Head of caudate nucleus (tissue), 42 donors: ENCODE results near the gene ZMYND11.

Experiments used
- DNase-seq, 42 donors: peaks; one replicate each; pipeline versions ENCODE4 v3.0.0 to v3.0.0-alpha.2; 2020 to 2021; ENCODE audit warnings: mixed read lengths in 7 of 42
- intact Hi-C: fragments of 100-400 bp; cut with DNase I; formaldehyde crosslinking; loops from one replicate; pipeline ENCODE4 v1.15.0; 2022

ZMYND11 gene

DNA sequence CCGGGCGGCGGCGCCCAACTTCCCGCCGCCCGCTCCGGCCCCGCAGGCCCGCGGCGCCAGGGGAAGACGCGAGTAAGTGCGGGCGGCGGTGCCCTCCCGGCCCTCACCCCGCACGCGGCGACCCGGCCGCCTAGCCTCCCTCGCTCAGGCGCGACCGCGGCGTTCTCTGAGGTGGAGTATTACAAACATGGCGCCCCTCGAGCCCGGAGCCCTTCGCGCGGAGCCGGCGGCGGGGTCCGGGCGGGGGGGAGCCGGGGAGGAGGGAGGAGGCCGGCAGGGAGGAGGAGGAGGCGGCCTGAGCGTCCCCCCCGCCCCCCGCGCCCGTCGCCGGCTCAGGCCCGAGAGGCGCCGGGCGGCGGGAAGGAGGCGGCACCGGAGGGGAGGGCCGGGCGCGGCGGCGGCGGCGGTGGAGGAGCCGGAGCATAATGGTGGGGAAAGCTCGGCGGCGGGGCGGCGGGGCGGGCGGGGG lies at the start of gene ZMYND11:
ZMYND11 (plus strand) TSS at position 324 of the 469 bp plus-strand sequence. CDS start 44,558 bp downstream, outside the sequence.
- DNase-seq = peak in 41 of 42 donors; percentile 11 to 86 (median 68)
- intact Hi-C loops = no loop called here

DNA sequence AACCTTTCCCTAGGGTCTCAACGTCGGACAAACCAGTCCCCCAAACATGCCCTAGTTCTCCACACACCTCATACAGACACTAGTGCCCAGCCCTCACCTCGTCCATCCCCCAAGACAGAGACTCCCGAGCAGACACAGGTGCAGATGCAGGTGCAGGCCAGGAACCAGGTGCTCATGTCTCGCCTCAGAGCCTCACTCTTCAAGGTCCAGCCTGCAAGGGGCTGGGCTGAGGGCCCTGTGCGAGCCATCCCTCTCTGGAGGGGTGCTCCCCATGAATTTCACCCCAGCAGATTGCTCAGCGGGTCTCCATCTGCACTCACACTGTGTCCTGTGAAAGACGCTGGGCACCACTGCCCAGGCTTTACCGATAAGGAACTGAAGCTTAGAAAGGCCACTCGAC lies 49.2 kb upstream of the ZMYND11 start:
- DNase-seq = no peak
- intact Hi-C loops = no loop called here

DNA sequence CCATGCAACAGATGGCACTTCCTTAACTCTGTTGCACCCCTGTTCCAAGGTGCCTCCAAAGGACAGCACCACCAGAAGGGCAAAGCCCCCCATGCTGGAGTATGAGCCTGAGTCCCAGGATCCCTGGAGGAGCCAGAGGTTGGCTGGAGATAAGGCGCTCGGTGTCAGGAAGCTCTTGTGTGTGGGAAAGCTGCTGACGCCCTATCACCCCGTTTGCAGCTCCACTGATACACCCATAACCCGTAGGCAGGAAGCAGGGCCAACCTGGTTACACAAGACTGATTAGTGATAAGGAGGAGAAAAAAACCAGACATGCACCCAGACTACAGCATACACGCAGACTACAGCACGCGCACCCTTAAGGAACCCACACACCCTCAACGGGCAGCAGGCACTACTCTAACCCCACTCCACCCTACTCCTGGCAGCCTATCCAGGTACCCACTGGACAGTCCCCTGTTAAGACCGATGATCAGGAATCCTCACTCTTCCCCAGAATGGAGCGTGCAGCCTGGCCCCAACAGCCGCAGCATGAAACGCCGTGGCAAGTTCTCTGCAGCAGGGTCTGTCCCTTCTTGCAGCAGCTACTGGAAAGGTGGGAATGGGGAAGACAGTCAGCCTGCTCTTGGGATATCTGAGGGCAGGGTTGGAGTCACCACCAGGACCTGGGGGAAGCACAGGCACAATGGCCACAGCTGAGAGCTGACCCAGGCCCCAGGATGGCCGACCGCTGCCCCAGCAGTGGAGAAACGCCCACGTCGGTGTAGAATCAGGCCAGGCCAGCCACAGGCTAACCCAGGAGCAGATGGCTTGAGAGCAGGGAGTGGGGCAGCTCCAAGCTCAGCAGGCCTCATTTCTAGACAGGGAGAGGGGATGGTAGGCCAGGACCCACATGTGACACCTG lies 47.8 kb upstream of the ZMYND11 start:
- intact Hi-C loops = no loop called here

DNA sequence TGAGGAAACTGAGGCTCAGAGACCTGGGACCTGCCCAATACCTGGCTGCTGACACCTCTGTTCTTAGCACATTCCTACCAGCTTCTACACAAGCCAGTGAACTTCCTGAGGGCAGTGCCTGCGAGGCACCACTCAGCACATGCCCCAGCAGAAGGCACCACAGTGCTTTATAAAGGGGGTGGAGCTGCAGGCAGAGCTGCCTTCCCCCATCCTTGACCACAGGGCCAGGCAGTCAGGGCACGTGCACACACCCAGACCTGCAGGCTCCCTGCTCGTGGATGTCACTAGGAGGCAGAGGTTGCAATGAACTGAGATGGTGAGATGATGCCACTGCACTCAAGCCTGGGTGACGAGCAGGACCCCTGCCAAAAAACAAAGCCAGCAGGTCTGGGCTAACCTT lies 47.0 kb upstream of the ZMYND11 start:
- intact Hi-C loops = no loop called here
- no peak for DNase-seq

More for the DNA sequence above, 47.8 kb upstream of the ZMYND11 start:
- no peak for DNase-seq

DNA sequence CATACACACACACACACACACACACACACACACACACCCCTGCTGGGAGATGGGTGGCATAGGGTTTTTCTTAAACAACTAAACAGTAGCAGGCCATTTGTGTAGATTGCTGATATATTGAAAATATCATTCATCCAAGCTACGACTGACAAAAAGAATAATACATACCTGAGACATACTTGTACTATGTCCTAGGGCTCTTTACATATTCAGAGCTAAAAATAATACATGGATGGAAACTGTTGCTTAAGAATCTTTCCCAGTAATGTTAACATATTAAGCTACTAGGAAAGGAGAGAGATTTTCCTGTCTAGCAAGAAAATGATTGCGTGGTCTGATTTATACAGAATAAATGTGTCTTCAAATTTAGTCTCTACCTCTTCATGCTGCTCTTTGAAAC lies 46.0 kb upstream of the ZMYND11 start:
- intact Hi-C loops = no loop called here
- DNase-seq = no peak

DNA sequence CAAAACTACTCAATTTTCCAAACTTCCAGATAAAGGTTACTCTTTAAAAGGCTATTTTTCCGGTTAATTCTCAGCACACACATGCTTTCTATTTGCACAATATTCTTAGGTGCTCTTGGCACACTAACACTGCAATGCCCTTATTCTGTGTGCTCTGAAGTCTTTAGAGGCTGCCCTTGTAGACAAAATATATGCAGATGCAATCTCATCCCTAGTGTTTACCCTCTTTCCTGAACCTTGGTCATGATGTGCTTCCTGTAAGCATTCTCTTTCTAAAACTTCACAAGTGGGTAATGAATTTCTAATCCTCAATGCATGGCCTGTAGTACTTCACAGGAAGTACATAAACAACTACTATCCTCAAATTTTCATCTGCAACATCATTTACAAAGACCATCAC lies 45.1 kb upstream of the ZMYND11 start:
- DNase-seq = no peak
- intact Hi-C loops = no loop called here

DNA sequence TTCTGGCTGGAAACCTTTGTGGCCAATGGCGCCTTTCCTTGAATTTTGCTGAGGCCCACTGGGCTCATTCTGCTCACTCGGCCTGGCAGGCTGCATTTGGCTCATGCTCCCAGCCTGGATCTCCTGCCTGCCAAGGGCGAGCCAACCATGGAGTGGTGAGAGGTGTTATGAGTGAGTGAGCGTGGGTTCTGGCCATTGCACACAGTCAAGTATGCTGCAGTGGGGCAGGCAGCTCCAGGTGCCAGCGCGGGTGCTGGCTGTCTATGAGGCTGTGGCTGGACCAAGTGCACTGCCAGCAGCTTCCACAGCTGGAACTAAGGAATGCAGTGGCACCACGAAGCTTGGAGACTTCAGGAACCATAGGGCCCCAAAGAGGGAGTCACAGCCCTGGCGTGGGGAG lies 43.9 kb upstream of the ZMYND11 start:
- intact Hi-C loops = no loop called here
- DNase-seq = peak in 1 of 42 donors; percentile 29

DNA sequence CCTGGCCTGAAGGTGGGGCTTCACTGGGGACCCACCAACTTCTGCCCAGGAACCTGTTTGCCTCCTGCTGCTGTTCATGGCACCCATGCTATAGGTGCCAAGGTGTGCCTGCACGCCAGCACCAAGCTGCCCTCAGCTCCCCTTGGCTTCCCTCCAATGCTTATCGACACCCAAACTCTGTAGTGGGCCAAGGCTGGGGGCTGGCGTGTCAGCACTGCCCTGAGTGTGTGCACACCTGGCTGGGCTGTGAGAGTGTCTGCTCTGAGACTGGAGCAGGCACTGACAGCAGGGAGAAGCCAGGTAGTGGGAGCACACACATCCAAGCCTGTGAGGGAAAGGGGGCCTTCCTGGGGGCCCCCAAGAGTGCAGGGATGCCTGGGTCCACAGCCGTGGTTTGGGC lies 43.1 kb upstream of the ZMYND11 start:
- DNase-seq = no peak
- intact Hi-C loops = no loop called here

DNA sequence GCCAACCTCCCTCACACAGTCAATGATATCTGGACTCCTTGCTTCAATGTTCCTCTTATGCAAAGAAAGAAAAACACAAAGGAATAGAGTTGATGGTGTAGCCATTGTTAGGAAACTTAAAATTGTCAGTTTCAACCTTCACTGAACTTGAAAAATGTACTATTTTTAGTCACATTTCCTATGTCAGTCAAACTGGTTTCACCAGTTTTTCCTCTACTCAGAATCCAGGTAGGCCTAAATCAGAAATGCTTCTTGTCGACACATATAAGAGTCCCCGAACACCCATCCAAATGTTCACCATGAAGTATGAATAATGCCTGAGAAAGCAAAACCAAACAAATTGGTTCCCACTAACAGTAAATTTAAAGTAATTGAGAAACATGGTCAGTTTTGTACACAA lies 42.4 kb upstream of the ZMYND11 start:
- DNase-seq = no peak
- intact Hi-C loops = no loop called here

DNA sequence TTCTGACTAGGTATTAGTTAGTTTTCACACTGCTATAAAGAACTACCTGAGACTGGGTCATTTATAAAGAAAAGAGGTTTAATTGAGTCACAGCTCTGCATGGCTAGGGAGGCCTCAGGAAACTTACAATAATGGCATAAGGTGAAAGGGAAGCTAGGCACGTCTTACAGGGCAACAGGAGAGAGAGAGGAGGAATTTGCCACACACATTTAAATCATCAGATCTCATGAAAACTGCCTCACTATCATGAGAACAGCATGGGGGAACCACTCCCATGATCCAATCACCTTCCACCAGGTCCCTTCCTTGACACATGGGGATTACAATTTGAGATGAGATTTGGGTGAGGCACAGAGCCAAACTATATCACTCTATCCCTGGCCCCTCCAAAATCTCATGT lies 40.6 kb upstream of the ZMYND11 start:
- intact Hi-C loops = no loop called here
- DNase-seq = no peak

DNA sequence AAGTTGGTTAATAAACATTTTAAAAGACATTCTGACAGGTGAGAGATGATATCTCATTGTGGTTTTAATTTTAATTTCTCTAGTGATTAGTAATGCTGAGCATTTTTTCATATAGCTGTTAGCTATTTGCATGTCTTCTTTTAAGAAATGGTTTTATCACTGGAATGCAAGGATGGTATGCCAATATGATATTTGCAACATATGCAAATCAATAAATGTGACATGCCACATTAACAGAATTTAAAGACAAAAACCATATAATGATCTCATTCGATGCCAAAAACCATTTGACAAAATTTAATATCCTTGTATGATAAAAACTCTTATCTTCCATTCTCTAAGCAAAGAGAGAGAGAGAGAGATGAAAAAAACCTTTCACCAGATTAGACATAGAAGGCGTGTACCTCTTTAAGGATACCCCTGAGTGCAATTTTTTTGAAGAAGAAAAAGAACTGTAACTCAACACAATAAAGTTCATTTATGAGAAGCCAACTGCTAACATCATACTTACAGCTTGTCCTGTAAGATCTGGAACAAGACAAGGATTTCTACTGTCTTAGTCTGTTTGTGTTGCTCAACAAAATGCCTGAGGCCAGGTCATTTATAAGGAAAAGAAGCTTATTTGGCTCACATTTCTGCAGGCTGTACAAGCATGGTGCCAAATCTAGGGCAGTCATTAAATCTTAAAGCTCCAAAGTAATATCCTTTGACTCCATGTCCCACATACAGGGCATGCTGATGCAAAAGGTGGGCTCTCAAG lies 39.7 kb upstream of the ZMYND11 start:
- intact Hi-C loops = no loop called here
- no peak for DNase-seq

DNA sequence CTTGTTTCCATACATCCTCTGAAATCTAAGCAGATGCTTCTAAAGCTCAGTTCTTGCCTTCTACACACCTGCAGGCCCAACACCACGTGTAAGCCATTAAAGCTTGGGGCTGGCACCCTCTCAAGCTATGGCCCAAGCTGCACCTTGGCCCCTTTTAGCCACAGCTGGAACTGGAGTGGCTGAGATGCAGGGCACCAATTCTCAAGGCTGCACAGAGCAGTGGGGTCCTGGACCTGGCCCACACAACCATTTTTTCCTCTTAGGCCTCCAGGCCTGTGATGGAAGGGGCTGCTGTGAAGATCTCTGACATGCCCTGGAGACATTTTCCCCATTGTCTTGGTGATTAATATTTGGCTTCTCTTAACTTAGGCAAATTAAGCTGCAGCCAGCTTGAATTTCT lies 38.8 kb upstream of the ZMYND11 start:
- intact Hi-C loops = no loop called here
- no peak for DNase-seq

DNA sequence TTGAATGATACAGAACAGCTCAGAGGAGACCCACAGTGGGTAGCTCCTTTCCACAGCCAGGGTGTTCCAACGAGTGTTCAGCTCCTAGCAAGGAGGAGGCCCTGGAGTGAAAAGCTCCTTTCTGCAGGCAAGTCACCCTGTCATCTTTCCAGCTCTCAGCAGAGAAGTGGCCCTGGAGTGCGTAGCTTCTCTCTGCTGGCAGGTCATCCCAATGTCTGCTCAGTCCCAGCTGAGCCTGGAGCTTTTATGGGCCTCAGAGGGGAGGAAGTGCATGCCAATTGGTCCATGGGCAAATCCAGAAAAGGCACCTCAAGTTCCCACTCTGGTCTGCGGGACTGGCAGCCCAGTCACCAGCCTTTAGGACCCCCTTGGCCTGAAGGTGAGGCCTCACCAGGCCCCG lies 30.8 kb upstream of the ZMYND11 start:
- DNase-seq = no peak
- intact Hi-C loops = no loop called here

DNA sequence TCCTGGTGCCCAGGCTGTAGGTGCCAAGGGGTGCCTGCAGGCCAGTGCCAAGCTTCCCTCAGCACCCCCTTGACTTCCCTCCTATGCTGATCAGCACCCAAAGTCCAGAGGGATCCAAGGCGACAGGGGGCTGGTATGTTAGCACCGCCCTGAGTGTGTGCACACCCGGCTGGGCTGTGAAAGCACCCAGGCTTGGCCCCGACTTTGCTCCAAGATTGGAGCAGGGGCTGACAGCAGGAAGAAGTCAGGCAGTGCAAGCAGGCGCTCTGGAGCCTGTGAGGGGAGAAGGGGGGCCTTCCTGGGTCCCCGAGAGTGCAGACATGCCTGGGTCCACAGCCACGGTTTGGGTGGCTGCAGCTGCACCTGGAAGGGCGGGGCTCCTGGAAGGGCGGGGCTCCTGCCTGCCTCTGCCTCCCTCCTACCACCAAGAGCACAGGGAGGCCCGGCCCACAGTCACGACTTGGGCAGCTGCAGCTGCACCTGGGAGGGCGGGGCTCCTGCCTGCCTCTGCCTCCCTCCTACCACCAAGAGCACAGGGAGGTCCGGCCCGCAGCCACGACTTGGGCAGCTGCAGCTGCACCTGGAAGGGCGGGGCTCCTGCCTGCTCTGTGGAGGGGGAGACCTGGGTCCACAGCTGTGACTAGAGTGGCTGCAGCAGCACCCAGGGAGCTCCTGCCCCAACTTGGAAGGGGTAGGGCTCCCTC lies 30.2 kb upstream of the ZMYND11 start:
- intact Hi-C loops = no loop called here
- no peak for DNase-seq

DNA sequence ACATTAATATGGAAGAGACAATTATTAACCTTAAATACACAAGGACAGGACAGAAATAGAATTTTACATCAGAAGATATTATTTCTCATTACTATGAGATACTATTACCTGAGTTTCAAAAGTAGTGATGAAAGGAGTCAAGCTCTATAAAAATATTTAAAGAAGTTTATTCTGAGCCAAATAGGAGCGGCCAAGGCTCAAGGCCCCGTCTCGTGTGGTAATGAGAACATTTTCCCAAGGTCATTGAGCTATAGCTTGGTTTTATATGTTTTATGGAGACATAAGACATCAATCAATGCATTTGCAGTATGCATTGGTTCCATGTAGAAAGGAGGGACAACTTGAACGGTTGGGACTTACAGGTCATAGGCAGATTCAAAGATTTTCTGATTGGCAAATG lies 29.4 kb upstream of the ZMYND11 start:
- intact Hi-C loops = no loop called here
- no peak for DNase-seq

DNA sequence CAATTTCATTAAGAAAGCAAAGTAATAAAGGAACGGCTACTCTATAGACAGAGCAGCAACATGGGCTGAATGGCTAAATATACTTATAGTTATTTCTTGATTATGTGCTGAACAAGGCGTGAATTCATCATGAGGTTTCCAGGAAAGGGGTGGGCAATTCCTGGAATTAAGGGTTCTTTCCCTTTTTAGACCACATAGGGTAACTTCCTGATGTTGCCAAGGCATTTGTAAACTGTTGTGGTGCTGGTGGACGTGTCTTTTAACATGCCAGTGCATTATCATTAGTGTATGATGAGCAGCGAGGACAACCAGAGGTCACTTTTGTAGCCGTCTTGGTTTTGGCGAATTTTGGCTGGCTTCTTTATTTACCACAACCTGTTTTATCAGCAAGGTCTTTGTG lies 28.5 kb upstream of the ZMYND11 start:
- DNase-seq = no peak
- intact Hi-C loops = no loop called here

DNA sequence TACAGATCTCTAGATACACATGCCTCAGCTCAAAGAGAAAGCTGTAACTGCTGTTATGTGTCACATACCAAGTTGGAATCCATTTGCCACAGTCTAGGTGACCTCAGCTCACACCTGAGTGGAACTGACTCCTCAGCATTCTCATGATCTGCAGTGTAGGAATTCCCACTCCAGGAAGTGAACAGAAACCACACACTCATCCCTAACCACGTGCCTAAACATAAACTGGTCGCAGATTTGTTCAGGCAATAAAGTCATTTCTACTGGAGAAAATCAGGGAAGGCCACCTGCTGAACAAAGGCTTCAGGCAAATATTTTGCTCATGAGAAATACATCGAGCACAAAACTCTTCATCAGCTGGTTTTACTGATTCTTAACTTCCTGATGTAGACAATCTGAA lies 23.0 kb upstream of the ZMYND11 start:
- DNase-seq = no peak
- intact Hi-C loops = no loop called here

DNA sequence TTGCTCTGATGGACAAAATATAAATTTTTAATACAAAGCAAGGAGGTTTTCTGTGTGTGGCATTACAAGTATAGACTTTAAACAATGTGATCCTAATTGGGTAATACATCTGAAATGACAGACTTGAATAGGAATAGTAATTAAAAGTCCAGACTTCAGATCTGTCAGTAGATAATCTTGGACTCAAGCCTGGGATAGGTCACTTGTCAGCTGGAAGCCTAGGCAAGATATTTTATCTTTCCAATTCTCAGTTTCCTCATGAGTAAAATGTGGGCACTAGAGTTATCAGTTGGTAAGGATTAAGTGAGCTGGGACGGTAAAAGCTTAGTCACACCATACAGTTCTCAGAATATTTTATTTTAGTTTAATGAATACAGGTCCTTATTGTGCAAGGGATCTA lies 10.4 kb upstream of the ZMYND11 start:
- intact Hi-C loops = no loop called here
- DNase-seq = no peak

DNA sequence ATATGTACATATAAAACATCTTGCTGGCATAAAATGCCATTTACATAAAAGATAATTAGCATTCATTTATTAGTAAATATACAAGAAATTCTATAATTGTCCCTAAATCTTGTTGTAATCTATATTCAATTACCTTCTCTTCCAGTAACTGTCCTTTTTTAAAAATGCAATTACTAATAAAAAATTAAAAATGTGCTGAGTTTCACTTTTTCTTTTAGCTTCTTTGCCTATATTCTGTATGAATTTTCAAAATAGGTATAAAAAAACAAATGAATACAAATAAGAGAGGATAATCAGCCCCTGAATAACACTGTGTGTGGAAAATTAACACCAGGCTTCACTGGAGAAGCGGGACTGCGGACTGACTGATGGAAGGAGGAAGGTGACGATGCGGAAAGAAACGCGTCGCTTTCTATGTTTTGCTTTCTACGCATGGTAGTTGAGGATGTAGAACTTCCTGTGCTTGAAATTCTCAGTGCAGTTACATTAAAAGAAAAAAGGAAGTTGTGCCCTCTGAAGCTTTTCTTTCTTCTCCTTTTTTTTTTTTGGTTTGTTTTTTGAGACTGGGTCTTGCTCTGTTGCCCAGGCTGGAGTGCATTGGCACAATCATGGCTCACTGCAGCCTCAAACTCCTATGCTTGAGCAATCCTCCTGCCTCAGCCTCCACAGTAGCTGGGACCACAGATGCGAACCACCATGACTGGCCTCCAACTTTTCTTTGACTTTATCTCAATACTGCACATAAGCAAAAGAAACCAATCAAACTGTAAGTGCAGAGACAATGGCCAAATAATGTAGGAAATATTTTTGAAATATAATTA lies 7.4 kb upstream of the ZMYND11 start:
- DNase-seq = peak in 5 of 42 donors; percentile 20 to 52 (median 36)
- intact Hi-C loops = no loop called here
